Spleen (tissue), 3 donors: ENCODE data around the gene KIAA1328.

Experiments
- POLR2A ChIP-seq, 3 donors: fragments of 450-650 bp; IDR thresholded peaks; one replicate each; pipeline ENCODE4 v1.5.1; 2017; ENCODE audit warnings: antibody characterized with exemption in 3 of 3, mild to moderate bottlenecking in 1 of 3
- POLR2AphosphoS5 ChIP-seq, 3 donors: sonication (generic); formaldehyde crosslinking; IDR thresholded peaks; one replicate each; pipeline ENCODE4 v1.5.1; 2017; ENCODE audit warnings: antibody characterized with exemption in 3 of 3

DNA sequence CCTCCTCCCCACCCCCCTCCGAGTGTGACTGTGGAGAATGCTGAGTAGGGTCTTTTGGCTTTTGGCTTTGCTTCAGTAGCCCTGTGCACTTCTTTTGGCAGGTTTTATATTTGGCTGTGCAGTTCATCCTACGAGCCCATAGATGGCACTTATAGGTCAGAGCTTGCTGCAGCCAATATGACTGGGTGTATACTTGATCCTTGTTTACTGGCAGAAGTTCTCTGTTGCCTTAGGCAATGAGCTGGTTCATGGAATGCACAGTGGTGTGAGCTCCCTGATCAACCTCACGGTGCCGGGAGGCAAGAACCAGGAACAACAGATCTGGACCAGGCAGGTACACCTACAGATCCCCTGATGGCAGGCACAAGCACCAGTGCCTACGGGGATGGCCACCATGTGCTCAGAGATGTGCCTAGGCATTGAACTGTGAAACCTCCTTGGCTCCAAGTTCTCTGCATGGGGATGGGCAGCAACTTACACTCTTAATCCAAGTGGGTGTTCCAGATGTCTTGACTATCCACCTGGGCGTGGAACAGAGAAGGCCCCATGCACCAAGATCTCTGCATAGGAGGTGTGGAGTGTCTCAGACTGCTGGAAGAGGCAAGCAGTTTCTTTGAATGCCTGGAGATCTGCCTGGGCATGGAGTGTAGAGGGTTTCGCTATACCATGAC is 190.4 kb downstream of the KIAA1328 start:
- no peak for TF ChIP-seq POLR2AphosphoS5 (IDR thresholded peaks at IDR 0.05)
- TF ChIP-seq POLR2A (IDR thresholded peaks at IDR 0.05), result no peak
